Glomerular endothelial cell (primary cell): ENCODE measurements around the gene RAD51B. TPM values are rescaled to one million over a fixed set of nuclear protein-coding genes. Genes with fewer than 3 reads are reported as not detected.

Experiments used
- DNase-seq: peaks from one replicate; pipeline ENCODE4 v3.0.0-alpha.2; 2011; ENCODE audit warnings: low read depth, low spot score; ENCODE audit errors: extremely low read depth
- total RNA-seq: library from RNA; depleted of rRNA; stranded (reverse); fragments of >200 nt; gene quantifications from 2 replicates; pipeline ENCODE4 v1.2.3, GENCODE V29; 2015

RAD51B gene
- total RNA-seq, 1 donor from 2014 or later: 9.7 TPM

DNA sequence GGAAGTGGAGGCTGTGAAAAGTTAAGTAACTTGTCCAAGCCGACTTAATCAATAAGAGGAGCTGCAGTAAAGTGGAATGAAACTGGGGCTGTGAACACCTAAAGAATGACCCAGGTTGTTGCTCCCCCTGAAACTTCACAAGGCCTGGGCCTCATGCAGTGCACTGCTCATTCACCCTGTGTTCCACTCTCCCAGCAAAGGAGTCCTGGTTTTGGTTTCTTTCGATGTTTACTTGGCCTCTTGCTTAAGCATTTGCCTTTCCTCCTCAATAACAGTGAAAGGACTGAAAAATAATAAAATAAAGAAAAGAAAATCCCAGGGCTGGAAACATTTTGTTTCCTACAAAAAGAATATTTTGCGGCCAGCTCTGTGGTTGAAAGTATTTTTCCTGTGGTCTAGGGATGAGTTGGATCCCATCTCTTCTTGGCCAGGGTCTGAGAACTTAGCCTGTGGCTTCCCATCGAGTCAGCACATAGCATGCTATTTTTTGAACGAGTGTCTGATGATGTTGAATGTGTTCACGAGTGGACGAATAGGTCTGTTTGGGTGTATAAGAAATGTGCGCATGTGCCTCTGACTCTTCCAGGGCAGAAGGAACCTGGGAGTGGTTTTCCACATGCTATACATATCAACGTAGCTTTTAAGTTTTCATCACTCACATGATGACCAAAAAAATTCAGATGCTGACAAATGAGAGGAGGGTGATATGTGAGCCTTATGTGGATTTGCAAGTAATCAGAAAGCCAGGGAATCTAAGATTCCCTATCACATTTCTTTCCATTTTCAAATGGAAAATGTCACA lies 623.5 kb downstream of the RAD51B start:
- no peak for DNase-seq

DNA sequence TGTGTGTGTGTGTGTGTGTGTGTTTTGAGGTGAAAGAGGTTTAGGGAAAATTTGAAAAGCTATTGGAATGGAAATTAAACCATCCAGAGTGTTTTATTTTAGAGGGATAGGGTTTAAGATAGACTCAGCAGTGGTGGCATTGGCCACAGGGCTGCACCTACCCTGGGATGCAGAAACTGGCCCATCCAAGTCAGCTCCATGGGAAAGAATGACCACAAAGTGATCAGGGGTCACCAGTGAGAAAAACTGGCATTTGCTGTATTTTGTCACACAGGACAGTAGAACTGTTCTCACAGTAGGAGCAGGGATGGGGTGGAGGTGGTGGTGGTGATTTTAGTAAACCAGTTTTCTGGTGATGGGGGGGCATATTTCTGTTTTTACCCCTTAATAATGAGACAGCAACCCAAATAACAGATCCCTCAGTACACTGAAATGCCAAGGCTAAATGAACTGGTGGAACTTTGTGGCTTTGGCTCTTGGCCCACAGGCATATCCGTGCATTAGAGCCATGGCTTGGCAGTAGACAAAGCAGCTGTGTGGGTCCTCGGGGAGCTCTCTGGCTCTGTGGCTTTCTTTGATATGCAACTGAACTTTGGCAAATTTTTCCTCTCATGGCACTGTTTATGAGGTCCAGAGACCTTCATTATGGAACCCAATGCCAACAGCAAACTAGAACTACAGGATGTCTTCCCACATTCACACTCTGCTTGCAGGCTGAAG lies 625.0 kb downstream of the RAD51B start:
- no peak for DNase-seq

DNA sequence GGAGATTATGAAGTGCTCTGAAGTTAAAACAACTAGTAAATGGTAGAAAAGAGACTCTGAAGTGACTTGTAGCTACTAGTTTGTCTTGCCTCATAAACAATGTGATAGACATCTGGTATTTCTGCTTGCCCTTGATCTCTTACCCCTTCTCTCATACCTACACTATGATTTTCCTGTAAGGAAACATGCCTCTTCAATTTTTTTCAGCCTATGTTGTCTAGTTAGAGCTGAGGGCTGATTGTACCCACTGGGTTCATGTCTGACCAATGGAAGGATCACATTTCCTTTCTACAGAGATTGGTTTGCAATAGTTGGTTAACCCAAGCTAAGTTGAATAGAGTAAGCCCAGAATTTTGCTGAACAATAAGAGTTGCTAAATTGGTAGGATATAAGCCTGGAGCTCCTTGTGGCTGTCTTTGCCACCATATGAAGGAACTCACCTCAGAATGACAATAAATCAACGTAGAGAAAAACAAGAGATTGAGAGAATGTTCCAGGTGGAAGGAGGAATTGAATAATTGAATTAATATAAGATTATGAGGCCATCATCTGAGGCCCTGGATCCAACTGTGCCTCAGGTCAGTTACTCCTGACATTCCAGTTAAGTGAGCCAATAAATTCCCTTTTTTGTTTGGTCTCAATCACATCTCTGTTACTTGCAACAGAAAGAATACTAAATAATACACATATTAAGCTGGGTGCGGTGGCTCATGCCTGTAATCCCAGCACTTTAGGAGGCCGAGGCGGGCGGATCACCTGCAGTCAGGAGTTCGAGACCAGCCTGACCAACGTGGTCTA lies 626.9 kb downstream of the RAD51B start:
- DNase-seq: no peak

DNA sequence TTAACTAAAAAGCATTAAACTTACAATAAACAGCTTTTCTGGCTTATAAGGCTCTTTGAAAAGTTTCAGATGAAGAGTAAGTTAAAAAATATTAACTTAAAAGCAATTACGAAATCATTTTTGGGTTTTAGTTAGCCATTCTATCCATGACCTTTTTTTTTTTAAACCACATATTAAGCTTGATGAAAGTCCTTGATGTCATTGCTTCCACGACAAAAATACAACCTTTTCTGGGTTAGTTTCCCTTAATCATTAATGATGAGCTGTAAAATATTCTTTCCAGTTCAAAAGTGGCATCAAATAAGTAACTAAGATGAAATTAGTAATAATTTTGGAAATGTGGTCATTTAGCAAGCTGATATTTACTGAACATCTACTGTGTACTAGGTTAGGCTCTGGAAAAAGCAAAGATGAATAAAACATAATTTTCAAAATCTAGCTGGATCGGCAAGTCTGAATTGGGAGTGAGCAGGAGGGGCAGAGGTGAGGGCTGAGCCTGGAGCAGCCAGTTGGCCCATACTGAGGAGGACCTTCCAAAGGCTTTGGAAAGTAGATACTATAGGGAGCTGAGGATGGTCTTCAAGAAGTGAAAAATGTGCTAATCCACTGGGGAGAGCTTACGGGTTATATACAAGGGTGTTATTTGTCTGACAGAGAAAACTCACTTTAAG lies 628.1 kb downstream of the RAD51B start:
- no peak for DNase-seq

DNA sequence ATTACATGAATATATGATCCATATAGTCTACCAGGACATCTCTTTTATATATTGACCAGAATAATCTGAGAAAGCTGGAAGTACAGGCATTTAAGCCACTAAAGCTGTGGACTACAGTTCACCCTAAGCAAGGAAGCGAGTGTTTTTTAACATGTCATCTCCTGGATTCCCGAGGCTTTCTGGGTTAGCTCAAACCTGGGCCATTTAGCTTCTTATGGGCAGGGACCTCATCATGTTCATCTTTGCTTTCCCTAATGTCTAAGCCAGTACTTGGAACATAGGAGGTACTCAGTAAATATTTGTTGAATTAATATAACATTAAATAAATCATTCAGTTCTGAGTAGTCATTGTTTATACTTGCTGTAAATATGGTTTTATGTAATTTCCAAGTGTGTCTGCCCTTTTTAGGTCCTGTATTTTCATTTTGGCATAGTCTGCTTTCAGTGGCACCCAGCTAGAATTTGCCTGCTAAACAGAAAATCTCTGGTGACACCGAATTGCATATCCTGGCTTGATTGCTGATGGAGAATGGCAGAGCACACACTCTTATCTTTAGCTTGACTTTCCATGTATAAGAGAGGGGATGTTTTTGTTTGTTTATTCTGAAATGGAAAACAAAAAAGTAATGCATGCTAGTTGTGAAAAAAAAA lies 628.8 kb downstream of the RAD51B start:
- DNase-seq: no peak

DNA sequence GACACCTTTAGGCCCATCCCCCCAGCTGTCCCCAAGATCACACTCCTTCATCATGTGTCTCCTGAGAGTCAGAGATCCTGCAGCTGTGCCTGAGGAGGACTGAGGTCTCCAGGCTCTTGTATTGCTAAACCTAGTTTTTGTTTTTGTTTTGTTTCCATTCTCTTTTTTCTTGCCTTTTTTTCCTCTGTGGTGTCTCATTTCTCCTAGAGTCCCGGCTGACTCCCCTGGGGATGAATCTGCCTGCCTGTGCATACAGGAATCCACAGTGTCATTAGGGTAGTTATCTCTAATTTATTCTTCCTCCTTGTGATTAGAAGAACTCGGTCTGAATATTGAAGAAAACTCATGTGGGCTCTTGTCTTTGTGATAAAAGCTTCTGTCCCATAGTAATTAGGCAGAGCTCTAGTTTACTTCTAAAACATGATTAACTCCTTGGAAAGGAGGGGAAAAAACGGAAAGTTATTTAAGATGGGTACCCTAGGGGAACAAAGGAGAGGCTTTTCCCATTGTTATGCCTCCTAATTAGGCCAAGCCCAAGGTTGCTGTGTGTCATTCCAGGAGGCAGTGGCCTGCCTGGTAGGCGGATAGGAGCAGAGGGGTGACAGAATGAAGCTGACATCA lies 630.1 kb downstream of the RAD51B start:
- DNase-seq: no peak

DNA sequence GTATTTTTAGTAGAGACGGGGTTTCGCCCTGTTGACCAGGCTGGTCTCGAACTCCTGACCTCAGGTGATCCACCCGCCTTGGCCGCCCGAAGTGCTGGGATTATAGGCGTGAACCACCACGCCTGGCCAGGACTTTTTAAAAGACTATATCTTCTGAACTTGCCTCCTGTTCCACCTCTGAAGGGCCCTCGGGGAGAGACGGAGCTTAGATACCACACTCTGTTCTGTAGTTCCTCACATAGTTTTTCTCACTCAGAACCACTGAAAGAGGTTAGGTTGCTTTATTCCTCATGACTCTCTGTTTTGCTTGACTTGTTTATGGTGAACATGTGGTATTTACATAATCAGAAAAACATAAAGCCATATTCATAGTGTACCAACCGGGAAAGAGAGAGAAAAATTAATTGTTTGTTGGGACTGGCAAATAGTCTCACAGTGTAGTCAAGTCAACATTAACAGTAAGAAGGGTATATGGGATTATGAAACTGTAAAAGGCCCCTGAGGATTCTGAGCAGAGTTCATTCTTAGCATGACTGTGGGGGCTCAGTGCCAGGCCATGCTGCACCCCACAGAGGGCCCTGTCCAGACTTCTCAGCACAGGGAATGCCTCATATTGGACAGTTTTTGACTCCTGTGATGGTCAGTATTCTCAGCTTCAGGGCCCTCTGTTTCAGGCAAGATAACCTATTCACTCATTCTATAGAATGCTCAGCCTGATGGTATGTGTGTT lies 631.0 kb downstream of the RAD51B start:
- no peak for DNase-seq

DNA sequence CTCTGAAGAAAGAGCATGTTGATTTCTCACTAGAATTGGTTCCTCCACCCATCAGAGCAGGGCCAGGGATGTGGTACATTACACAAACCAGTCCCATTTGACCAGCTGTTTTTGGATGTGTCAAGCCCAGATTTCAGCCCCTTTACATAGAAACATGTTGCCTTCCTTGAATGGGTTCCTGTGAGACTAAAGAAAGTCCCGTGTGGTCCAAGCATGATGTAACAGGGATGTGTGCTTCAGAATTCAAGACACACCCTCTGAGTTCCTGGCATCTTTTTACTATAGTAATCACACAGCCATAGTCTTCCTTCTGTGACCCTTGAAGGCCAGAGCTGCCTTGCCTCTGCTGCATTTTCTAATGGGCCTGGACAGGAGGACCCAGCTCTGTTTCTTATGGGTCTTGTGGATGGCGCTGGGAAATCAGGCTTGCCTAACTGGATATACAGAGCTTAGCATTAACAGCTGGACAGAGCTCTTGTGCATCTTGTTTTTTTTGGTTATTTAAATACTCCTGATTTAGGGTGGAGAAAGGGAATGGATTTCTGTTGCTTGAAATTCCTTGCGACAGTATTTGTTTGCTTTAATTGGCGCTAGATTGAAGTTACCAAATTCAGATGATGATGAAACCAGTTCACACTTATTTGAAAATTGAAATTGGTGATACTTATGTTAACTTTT lies 632.3 kb downstream of the RAD51B start:
- DNase-seq: no peak

DNA sequence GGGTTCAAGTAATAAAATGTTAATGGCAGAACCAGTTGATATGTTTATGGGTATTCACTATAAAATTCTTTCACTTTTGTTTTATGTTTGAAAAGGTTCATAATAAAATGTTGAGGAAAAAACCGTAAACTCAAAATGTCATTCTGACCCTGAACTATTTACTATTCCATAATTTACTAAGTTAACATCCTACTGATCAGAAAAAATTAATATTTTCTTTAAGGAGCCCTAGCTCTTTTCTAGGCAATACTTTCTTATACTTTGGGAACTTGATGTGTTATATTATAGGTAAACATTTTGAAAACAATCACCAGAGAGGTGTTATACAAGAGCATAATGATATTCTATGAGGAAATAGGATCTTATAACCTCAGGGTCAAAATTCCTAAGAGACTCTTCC lies 638.7 kb downstream of the RAD51B start:
- DNase-seq: no peak

DNA sequence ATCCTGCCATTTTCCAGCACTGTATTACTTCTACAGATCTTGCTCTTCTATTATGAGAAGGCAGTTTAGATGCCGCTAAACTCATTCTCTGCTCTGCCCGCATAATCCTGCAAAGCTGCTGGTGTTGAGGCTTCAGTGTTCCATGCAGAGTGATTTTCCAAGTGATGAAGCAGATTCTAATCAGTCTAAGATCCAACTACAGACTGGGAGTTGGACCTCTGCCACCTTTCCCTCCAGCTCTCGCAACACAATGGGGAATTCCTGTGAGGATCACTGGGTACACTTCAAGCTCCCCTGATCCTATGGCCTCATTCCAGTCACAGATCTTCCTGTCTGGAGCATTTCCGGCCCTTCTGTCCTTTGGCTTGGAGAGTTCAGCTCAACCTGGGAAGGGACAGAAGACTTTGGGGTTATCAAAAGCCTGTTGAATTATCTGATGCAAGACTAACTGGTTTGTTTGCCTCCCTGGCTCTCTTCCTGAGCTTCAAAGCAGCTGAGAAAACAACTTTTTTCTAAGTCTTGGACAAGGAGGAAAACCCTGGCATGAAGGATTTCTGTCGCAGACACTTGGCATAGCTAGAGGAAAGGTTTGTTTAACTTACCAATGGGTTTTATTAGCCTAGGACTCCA lies 639.4 kb downstream of the RAD51B start:
- DNase-seq: peak; percentile 97

DNA sequence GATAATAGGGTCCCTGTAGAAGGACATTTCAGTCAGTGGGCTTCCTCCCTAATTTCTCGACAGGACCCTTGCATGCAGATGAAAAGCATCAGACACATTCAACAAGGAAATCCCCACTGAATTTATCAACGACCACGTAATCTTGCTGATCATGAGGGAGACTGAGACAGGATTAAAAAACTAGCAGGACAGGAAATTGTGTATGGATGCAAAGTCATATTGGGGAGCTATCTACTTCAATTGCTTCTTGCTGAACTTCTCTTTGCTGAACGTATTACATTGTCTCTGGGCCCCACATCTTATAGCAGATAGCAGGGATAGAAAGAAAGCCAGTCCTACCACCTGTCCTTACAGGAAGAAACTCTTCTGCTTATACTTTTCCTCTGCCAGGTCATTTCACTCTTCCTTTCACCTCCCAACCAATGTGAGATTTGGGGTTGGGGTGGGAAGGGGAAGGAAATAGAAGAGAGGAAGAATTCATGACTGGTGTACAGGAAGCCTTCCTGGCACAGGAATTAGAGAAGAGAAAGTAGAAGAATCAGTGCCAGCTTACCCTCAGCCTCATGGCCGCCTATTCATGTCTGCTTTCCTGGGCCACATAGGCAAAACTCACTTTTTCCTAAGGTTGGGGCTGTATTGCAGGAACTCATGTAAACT lies 640.0 kb downstream of the RAD51B start:
- no peak for DNase-seq

DNA sequence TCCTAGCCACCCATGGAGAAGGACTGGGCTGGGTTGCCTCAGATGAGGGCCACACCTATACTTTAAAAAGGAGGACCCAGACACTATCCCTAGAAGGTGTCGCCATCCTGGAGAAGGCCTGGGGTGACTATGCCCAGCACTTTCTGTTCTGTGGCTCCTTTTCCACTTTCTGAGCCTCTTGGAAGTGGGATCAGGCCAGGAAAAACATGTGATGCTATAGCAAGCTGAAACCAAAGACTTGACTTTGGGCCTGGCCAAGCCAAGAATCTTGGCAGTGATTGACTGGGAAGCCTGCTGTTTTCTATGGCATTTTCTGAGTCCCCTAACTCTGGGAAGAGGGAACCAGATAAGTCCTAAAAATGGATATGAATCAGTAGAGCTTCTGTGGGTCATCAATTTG lies 641.0 kb downstream of the RAD51B start:
- DNase-seq: no peak

DNA sequence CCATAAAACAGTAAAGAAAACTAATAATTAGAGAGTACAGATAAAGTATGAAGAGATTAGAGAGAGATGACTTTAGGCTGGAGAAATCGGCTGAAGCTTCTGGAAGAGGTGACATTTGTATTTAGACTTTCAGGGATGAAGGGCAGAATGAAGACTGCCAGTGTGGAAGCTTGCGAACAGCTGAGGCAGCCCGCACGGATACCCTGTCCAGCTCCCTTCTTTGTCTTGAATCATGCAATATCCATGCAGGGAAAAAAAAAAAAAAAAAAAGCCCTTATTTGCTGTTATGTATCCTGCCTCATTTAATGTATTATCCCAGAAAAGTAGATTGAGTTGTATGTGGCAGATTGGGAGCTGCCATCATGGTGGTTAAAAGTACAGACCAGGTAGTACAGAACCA lies 641.5 kb downstream of the RAD51B start:
- DNase-seq: no peak

DNA sequence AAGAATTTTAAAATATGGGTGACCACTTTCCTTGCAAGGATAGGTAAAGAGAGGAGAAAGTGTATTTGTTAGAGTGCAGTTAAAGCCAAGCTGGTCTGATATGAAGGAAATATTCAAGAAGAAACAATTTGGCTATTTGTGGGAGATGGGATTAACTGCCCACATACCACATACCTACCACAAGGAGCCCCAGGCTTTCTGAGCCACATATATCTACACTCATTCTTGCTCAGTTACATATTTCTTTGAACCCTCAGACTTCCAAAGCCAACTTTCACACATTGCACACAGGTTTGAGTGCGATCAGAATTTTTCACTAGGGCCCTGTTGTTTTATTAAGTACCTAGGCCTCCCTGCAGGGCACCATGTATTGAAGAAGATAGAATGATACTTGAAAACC lies 643.1 kb downstream of the RAD51B start:
- DNase-seq: no peak

DNA sequence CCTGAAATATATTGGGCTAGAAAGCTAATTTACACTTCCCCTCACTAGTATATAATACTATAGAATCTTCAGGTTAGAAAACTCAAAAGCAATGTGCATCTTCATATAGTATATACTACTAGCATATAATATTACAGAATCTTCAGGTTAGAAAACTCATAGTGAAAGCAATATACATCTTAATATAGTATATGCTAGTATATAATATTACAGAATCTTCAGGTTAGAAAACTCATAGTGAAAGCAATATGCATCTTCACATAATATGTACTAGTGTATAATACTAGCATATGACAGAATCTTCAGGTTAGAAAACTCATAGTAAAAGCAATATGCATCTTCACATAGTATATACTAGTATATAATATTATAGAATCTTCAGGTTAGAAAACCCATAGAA lies 643.7 kb downstream of the RAD51B start:
- no peak for DNase-seq

DNA sequence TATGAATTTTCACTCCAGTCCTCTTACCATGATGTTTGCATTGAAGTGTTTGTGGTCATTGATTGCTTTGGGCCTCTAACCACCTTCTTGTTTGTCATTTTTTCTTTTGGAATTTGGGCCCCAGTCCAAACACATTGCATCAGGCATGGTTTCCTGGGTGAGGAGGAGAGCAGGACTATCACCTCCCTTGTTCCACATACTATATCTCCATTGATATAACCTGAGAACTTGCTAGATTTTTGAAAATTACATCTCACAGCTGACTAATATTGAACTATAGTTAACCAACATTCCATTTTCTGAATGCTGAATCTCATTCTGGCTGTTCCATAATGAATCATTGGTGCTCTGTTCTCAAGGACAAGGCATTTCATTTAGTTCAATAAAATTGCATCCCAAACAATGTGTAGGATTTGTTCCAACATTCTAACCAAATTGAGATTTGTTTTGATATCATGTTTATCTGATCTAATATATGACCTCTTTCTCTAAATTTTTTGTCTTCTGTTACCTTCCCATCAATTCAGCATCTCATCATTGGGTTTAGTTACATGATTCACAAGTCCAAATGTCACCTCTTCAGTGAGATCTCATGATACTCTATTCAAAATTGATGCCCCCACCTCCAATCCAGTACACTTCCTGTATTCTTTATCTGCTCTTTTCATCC lies 644.3 kb downstream of the RAD51B start:
- DNase-seq: no peak

DNA sequence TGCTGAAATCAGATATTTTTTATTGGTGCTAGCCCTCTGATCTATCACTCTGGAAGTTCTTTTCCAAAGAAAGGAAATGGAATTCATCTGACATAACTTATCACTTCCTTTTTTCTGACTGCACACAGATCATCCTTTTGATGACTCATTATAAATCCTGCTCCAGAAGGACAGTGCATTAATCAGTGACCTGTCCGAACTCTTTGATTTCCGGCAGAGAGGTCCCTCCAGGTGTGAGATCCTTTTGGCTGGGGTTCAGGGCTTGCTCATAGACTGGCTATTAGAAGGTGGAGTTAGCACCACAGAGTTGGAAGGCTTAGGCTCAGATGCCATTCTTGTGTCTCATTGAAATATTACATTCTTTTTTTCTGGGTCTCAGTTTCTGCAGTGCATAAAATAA lies 645.1 kb downstream of the RAD51B start:
- DNase-seq: no peak
